GM19043 (cell line): Measurements from ENCODE around the gene PFN3.

Experiments used
- ATAC-seq: cut with Tn5 transposase; IDR thresholded peaks from one replicate; pipeline ENCODE4 v1.9.1; 2021; ENCODE audit warnings: low read depth; ENCODE audit not compliant: unreplicated experiment

The PFN3 gene

DNA sequence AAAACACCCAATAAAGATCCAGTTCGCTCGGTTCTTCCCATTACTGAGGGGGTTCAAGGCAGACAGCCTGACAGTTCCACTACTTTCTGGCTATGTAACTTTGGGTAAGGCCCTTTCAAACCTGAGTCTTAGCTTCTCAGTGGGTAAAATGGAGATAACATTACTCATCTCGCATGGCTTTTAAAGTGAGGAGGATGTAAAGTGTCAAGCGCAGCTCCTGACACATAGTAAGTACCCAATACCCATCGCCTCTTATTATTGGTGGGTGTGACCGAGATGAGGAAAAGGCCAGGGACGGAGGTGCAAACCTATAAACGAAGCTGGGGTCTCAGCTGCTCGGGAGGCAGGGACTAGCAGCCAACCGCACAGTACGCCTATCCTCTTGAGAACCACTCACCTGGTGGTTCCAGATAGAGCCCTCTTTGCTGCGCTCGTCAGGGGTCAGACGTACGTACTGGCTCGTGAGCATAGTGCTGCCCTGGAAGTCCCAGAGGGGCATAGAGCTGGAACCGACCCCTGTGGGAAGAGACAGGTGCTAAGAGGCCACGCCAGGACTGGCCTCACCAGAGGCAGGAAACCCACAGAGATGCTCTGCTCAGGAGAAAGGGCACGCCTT is 49.6 kb downstream of the PFN3 start:
- ATAC-seq, result no peak
